ENCODE results near the gene CHMP2A. TPM values are rescaled to one million over a fixed set of nuclear protein-coding genes. Genes with fewer than 3 reads are reported as not detected.

CHMP2A gene
- total and polyA plus RNA-seq, 2 of the 13 experiments (the other 11 are each of a cell fraction or from before 2014, with no cell fraction given), result 49.7 to 55.0 TPM

- TF ChIP-seq ZNF407 (CRISPR knock-in tag; IDR thresholded peaks at IDR 0.05; ENCODE audit: not compliant biosample characterization) (peak; percentile 72), THYN1 (CRISPR knock-in tag; IDR thresholded peaks at IDR 0.05; ENCODE audit: borderline replicate concordance, low read depth) (no peak), SP1 (IDR thresholded peaks at IDR 0.05) (no peak), SP1 (CRISPR knock-in tag; IDR thresholded peaks at IDR 0.05) (no peak), ZNF33B (CRISPR knock-in tag; IDR thresholded peaks at IDR 0.05) (no peak), ZFY (CRISPR knock-in tag; IDR thresholded peaks at IDR 0.05) (peak; percentile 64), HNRNPUL1 (IDR thresholded peaks at IDR 0.05; ENCODE audit: low read depth, low read length) (no peak), RFX1 (IDR thresholded peaks at IDR 0.05) (no peak), EED (CRISPR knock-in tag; IDR thresholded peaks at IDR 0.05) (0 out of 2 replicates have a peak, but pooled peaks have one; percentile 10), ZNF75D (CRISPR knock-in tag; IDR thresholded peaks at IDR 0.05; ENCODE audit: borderline replicate concordance) (no peak), NFE2L1 (CRISPR knock-in tag; IDR thresholded peaks at IDR 0.05; ENCODE audit: borderline replicate concordance) (0 out of 2 replicates have a peak, but pooled peaks have one; percentile 15), PLRG1 (conservative IDR thresholded peaks at IDR 0.05) (no peak), ZNF580 (CRISPR knock-in tag; IDR thresholded peaks at IDR 0.05; ENCODE audit: borderline replicate concordance, low read depth) (no peak), ZNF713 (CRISPR knock-in tag; IDR thresholded peaks at IDR 0.05) (no peak), ZNF383 (CRISPR knock-in tag; IDR thresholded peaks at IDR 0.05; ENCODE audit: borderline replicate concordance) (no peak), CHCHD3 (CRISPR knock-in tag; IDR thresholded peaks at IDR 0.05) (no peak), TEAD3 (CRISPR knock-in tag; optimal IDR thresholded peaks at IDR 0.05; ENCODE audit: borderline replicate concordance) (no peak), XRCC5 (optimal IDR thresholded peaks at IDR 0.05; ENCODE audit: low read length) (peak; percentile 16)
- TF ChIP-seq, protein P1, sequence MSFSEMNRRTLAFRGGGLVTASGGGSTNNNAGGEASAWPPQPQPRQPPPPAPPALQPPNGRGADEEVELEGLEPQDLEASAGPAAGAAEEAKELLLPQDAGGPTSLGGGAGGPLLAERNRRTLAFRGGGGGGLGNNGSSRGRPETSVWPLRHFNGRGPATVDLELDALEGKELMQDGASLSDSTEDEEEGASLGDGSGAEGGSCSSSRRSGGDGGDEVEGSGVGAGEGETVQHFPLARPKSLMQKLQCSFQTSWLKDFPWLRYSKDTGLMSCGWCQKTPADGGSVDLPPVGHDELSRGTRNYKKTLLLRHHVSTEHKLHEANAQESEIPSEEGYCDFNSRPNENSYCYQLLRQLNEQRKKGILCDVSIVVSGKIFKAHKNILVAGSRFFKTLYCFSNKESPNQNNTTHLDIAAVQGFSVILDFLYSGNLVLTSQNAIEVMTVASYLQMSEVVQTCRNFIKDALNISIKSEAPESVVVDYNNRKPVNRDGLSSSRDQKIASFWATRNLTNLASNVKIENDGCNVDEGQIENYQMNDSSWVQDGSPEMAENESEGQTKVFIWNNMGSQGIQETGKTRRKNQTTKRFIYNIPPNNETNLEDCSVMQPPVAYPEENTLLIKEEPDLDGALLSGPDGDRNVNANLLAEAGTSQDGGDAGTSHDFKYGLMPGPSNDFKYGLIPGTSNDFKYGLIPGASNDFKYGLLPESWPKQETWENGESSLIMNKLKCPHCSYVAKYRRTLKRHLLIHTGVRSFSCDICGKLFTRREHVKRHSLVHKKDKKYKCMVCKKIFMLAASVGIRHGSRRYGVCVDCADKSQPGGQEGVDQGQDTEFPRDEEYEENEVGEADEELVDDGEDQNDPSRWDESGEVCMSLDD (CRISPR knock-in tag; IDR thresholded peaks at IDR 0.05; ENCODE audit: borderline replicate concordance), result no peak
These were observed at the start of gene CHMP2A (continued) for GRCh38 chr19:58554494-58555368.
